Thoracic aorta (tissue), 2 donors: ENCODE measurements around the gene ANKFY1. TPM values are rescaled to one million over a fixed set of nuclear protein-coding genes. Genes with fewer than 3 reads are reported as not detected.

ENCODE experiments used
- ATAC-seq: fragments of 150-250 bp; one replicate; pipeline ENCODE4 v1.8.0; 2017; ENCODE audit warnings: low read depth; ENCODE audit not compliant: insufficient number of reproducible peaks, low FRiP score
- DNase-seq: peaks from one replicate; pipeline ENCODE4 v3.0.0-alpha.2; 2020; ENCODE audit warnings: low spot score
- H3K27ac ChIP-seq, 2 donors: fragments of 200-600 bp; sonication (generic); 1 replicate in 1 of 2; 2 replicates in 1 of 2; pipeline ENCODE4 v1.5.1; 2016; ENCODE audit warnings: mild to moderate bottlenecking in 2 of 2, moderate library complexity in 2 of 2
- H3K27me3 ChIP-seq: fragments of 200-600 bp; sonication (generic); replicated peaks from 2 replicates; pipeline ENCODE4 v1.6.0; 2016; ENCODE audit warnings: mild to moderate bottlenecking; ENCODE audit not compliant: insufficient read depth
- H3K36me3 ChIP-seq: fragments of 200-600 bp; sonication (generic); one replicate; pipeline ENCODE4 v1.5.1; 2016
- H3K4me1 ChIP-seq, 2 donors: fragments of 200-600 bp; sonication (generic); 1 replicate in 1 of 2; 2 replicates in 1 of 2; pipeline versions ENCODE4 v1.5.1 to v1.6.0; 2016; ENCODE audit warnings: low read depth in 2 of 2, mild to moderate bottlenecking in 1 of 2; ENCODE audit not compliant: control insufficient read depth in 1 of 2
- H3K4me3 ChIP-seq: fragments of 200-600 bp; sonication (generic); 2 replicates; pipeline ENCODE4 v1.5.1; 2016; ENCODE audit warnings: mild to moderate bottlenecking
- H3K9me3 ChIP-seq: fragments of 200-600 bp; sonication (generic); 2 replicates; pipeline ENCODE4 v1.5.1; 2016
- total RNA-seq, 2 donors: library from RNA; depleted of rRNA; stranded (reverse); fragments of >200 nt; gene quantifications; one replicate each; pipeline versions ENCODE4 v1.1.0 to v1.2.3, GENCODE V29; 2016
- TF ChIP-seq, protein P1 (sequence below): fragments of 200-600 bp; sonication (generic); IDR thresholded peaks from one replicate; pipeline ENCODE4 v1.5.1; 2019; ENCODE audit warnings: antibody characterized with exemption

ANKFY1 gene
- total RNA-seq, 2 donors from 2014 or later, result 36.8 to 40.4 TPM

DNA sequence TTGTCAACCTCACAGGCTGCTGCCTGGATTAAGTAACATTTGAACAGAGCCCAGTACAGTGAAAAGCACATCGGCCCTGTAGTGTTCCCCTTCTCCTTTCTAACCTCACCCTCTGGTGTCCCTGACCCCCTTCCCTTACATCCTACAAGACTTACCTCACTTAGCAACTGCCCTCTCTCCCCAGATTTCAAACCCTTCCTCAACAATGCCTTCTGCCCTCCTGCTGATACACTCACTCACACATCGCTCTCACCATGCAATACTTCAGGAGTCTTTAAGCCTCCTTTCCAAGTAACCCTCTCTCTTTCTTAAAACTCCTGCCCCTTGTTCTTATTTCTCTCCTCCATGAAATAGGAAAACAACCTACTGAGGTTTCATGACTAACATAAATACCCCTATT, 138.8 kb downstream of the ANKFY1 start:
- no peaks in the 10 kb centered on the region for H3K9me3 ChIP-seq
- H3K4me1 ChIP-seq, result no peaks in the 10 kb centered on the region
- ATAC-seq (no peak), DNase-seq (no peak)
- no peak overlapping the region for H3K4me3 ChIP-seq
- peaks cover 26% of the 10 kb centered on the region for H3K36me3 ChIP-seq
- no peak overlapping the region for H3K27ac ChIP-seq
- TF ChIP-seq, protein P1, sequence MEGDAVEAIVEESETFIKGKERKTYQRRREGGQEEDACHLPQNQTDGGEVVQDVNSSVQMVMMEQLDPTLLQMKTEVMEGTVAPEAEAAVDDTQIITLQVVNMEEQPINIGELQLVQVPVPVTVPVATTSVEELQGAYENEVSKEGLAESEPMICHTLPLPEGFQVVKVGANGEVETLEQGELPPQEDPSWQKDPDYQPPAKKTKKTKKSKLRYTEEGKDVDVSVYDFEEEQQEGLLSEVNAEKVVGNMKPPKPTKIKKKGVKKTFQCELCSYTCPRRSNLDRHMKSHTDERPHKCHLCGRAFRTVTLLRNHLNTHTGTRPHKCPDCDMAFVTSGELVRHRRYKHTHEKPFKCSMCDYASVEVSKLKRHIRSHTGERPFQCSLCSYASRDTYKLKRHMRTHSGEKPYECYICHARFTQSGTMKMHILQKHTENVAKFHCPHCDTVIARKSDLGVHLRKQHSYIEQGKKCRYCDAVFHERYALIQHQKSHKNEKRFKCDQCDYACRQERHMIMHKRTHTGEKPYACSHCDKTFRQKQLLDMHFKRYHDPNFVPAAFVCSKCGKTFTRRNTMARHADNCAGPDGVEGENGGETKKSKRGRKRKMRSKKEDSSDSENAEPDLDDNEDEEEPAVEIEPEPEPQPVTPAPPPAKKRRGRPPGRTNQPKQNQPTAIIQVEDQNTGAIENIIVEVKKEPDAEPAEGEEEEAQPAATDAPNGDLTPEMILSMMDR, result no peak
- no peaks in the 10 kb centered on the region for H3K27me3 ChIP-seq

DNA sequence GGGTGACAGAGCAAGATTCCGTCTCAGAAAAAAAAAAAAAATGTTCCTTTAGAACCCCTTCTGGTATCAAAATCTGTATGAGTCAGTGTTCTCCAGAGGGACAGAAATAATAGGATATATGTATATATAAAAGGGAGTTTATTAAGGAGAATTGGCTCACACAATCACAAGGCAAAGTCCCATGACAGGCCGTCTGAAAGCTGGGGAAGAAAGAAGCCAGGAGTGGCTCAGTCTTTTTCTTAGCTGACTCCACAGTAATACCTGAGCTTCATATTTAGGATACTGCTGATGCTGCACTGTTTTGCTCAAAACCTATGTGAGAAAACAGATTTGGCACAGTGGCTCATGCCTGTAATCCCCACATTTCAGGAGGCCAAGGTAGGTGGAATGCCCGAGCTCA, 143.4 kb downstream of the ANKFY1 start:
- no peaks in the 10 kb centered on the region for H3K4me1 ChIP-seq
- H3K27ac ChIP-seq, result no peak overlapping the region
- no peak for ATAC-seq
- peaks cover 41% of the 10 kb centered on the region for H3K36me3 ChIP-seq
- no peaks in the 10 kb centered on the region for H3K27me3 ChIP-seq
- no peaks in the 10 kb centered on the region for H3K9me3 ChIP-seq
- no peak for DNase-seq
- TF ChIP-seq, protein P1, result no peak
- H3K4me3 ChIP-seq, result no peak overlapping the region

DNA sequence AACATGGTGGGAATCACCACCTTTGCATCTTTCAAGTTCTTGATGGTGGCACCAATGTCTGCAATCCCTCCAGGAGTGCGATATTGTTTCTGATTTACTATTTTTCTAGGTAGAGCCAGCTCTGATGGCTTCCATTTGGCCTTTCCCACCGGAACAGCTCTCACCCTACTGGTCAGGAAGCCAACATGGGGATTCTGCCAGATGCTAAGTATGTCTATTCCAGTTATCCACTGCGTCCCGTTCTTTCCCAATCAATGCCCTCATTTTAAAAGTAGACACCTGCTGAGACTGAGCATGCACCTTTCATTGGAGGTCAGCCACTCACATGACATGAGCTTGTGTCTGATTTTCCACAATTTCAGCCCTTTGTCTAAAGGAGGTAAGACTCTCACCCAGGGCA, 144.5 kb downstream of the ANKFY1 start:
- Histone ChIP-seq H3K4me3 (no peak overlapping the region), H3K27ac (no peak overlapping the region), H3K36me3 (peaks cover 45% of the 10 kb centered on the region), H3K4me1 (no peaks in the 10 kb centered on the region), H3K27me3 (no peaks in the 10 kb centered on the region), H3K9me3 (no peaks in the 10 kb centered on the region)
- DNase-seq (no peak), ATAC-seq (no peak)
- TF ChIP-seq, protein P1, result no peak

DNA sequence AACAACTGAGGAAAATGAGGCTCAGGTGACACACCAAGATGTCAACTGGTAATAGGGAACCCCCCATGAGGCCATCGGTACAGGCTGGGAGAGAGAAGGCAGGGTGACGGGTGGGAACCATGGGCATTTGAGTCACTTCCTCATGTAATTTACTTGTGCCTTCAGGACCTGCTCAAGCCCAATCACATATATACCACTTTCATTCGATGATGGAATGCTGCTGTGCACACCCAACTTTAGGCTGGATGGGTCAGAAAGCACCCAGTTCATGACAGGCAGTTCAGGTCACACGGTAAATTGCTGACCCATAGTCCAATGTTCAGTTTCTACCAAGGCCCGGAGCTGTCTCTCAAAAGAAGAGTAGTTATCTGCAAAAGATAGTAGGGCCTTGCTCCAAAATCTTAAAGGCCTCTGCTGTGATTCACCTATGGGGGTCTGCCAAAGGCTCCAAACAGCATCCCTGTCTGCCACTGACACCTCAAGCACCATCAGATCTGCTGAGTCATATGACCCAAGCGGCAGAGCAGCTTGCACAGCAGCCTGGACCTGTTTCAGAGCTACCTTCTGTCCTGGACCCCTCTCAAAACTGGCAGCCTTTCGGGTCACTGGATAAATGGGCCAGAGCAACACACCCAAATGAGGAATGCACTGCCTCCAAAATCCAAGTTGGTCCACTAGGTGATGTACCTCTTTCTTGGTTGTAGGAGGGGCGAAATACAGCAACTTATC, 145.6 kb downstream of the ANKFY1 start:
- no peaks in the 10 kb centered on the region for H3K9me3 ChIP-seq
- TF ChIP-seq, protein P1, result no peak
- no peaks in the 10 kb centered on the region for H3K4me1 ChIP-seq
- peaks cover 43% of the 10 kb centered on the region for H3K36me3 ChIP-seq
- no peaks in the 10 kb centered on the region for H3K27me3 ChIP-seq
- H3K27ac ChIP-seq, result no peak overlapping the region
- ATAC-seq (no peak), DNase-seq (no peak)
- no peak overlapping the region for H3K4me3 ChIP-seq

DNA sequence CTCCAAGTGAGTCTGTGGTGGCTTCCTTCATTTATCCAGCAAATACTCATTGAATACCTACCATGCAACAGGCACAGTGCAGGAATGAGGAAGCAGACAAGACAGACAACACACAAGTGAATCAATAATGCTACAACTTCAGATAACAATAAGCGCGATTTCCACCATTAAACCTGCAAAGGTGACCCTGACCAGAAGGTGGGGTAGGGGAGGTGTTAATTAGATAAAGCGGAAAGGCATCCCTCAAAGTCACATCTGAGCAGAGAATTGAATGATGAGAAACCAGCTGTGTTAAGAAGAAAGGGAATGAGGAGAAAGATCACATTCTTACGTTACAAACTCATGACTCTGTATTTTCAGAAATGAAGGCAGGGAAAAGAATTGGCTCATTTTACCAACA, 147.3 kb downstream of the ANKFY1 start:
- no peaks in the 10 kb centered on the region for H3K27me3 ChIP-seq
- TF ChIP-seq, protein P1, result no peak
- no peaks in the 10 kb centered on the region for H3K4me1 ChIP-seq
- H3K36me3 ChIP-seq, result peaks cover 37% of the 10 kb centered on the region
- H3K27ac ChIP-seq, result no peak overlapping the region
- no peak overlapping the region for H3K4me3 ChIP-seq
- ATAC-seq (no peak), DNase-seq (no peak)
- H3K9me3 ChIP-seq, result no peaks in the 10 kb centered on the region

Other genes with a start within 250 kb of the ANKFY1 start
- 100 to 1,000 TPM in 1 of 2 donors, 10 to 100 TPM in 1; 81.0 to 117 TPM for gene ZZEF1, start 120.9 kb downstream of the ANKFY1 start, total RNA-seq
- gene CYB5D2, start 120.8 kb downstream of the ANKFY1 start, total RNA-seq, result 10 to 100 TPM; 28.5 to 29.8 TPM
- 10 to 100 TPM; 38.8 to 47.7 TPM for gene UBE2G1, start 102.7 kb upstream of the ANKFY1 start, total RNA-seq
- gene SPNS3, start 170.0 kb upstream of the ANKFY1 start, total RNA-seq, result 1 to 10 TPM in 1 of 2 donors, not detected in 1; 1.9 TPM
- 10 to 100 TPM in 1 of 2 donors, 1 to 10 TPM in 1; 9.1 to 23.9 TPM for gene SPNS2, start 234.9 kb upstream of the ANKFY1 start, total RNA-seq